K562 (cell line): Measurements from ENCODE around the gene LMNA.

Experiments
- CAMTA2 ChIP-seq: fragments of 250-450 bp; sonication (Bioruptor Pico); conservative IDR thresholded peaks from 2 replicates; pipeline ENCODE4 v1.5.1; 2022
- ELF4 ChIP-seq: fragments of 450-650 bp; formaldehyde crosslinking; IDR thresholded peaks from 2 replicates; pipeline ENCODE4 v1.4.0; 2022; ENCODE audit warnings: missing genetic modification characterization
- POLR2A ChIP-seq: fragments of 450-650 bp; conservative IDR thresholded peaks from 2 replicates; pipeline ENCODE4 v1.6.1; 2016
- TRIM24 ChIP-seq, 2 experiments: fragments of 450-650 bp; IDR thresholded peaks; 2 replicates each; pipeline ENCODE4 v1.6.1; 2016
- ZNF146 ChIP-seq: IDR thresholded peaks from one replicate; pipeline ENCODE4 v1.6.1; 2018; ENCODE audit warnings: missing compliant biosample characterization; ENCODE audit not compliant: unreplicated experiment
- ZNF274 ChIP-seq: IDR thresholded peaks from 2 replicates; pipeline ENCODE4 v1.6.1; 2011; ENCODE audit warnings: low read depth, mild to moderate bottlenecking, low read length, moderate library complexity, borderline replicate concordance

DNA sequence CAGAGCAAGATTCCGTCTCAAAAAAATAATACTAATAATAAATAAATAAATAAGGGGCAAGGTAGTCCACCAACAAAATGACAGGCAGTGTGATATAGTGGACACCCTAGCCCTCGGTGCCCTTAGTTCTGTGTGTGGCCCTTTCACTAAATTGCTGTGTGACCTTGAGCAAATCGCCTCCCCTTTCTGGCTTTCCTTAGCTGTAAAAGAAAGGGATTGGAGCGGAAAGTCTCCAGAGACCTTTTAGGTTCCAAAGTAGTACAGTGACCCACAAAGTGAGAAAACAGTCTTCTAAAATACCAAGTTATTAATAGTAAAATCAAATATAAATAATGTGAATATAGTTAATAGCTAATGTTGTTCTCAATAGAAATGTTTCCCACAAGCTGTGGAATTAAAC is 7.6 kb downstream of the LMNA start:
- TF ChIP-seq ZNF274, result no peak
- TF ChIP-seq ZNF146 (CRISPR knock-in tag), result no peak
- TF ChIP-seq CAMTA2 (CRISPR knock-in tag), result no peak
- no peak for TF ChIP-seq TRIM24 (IDR thresholded peaks at IDR 0.05)
- no peak for TF ChIP-seq ELF4 (CRISPR knock-in tag)
- TF ChIP-seq POLR2A, result no peak
